Brain microvascular endothelial cell (primary cell): ENCODE measurements around the gene DCAF7.

ENCODE experiments used
- DNase-seq: peaks from one replicate; pipeline ENCODE4 v3.0.0-alpha.2; 2020
- H3K27ac ChIP-seq: fragments of 250-450 bp; sonication (Bioruptor Pico); 2 replicates; pipeline ENCODE4 v1.5.1; 2020; ENCODE audit warnings: mild to moderate bottlenecking, moderate library complexity
- H3K27me3 ChIP-seq: fragments of 250-450 bp; sonication (Bioruptor Pico); replicated peaks from 2 replicates; pipeline ENCODE4 v1.5.1; 2020; ENCODE audit warnings: mild to moderate bottlenecking
- H3K36me3 ChIP-seq: fragments of 250-450 bp; sonication (Bioruptor Pico); replicated peaks from 2 replicates; pipeline ENCODE4 v1.5.1; 2020; ENCODE audit warnings: mild to moderate bottlenecking
- H3K4me3 ChIP-seq: 2 replicates; pipeline ENCODE4 v1.5.1; 2011; ENCODE audit warnings: low read depth, mild to moderate bottlenecking, control low read depth, low read length, moderate library complexity
- in situ Hi-C: cut with HindIII; loops from 2 replicates; pipeline ENCODE4 v1.10.0; 2017; ENCODE audit warnings: low sequenced_read_pairs, low pct_ligation_motif_present
- TF ChIP-seq, protein P1 (sequence below): IDR thresholded peaks from 2 replicates; pipeline ENCODE4 v1.5.1; 2011; ENCODE audit warnings: low read depth, mild to moderate bottlenecking, moderate library complexity, low read length, control low read depth, inconsistent platforms; ENCODE audit errors: missing control alignments

Gene DCAF7

DNA sequence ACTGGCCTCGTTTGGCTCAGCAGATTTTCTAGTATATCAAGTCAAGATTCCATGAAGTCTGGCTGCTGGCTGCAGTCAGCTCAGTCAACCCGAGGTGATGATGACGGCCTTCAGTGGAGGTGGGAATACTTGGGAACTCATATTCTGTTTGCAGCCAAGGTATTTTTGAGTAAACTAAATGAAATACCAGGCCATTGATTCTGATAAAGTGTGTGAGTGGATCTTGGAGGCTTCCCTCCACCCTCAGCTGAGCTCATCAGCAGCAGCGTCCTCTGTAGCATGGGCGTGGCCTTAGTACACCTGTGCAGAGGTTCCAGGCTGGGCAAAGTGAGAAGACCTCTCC is 28.5 kb downstream of the DCAF7 start:
- in situ Hi-C loops: no loop called here
- Histone ChIP-seq H3K27me3 (no peaks in the 10 kb centered on the region), H3K36me3 (peaks cover 22% of the 10 kb centered on the region), H3K27ac (no peak overlapping the region), H3K4me3 (no peak overlapping the region)
- TF ChIP-seq, protein P1, sequence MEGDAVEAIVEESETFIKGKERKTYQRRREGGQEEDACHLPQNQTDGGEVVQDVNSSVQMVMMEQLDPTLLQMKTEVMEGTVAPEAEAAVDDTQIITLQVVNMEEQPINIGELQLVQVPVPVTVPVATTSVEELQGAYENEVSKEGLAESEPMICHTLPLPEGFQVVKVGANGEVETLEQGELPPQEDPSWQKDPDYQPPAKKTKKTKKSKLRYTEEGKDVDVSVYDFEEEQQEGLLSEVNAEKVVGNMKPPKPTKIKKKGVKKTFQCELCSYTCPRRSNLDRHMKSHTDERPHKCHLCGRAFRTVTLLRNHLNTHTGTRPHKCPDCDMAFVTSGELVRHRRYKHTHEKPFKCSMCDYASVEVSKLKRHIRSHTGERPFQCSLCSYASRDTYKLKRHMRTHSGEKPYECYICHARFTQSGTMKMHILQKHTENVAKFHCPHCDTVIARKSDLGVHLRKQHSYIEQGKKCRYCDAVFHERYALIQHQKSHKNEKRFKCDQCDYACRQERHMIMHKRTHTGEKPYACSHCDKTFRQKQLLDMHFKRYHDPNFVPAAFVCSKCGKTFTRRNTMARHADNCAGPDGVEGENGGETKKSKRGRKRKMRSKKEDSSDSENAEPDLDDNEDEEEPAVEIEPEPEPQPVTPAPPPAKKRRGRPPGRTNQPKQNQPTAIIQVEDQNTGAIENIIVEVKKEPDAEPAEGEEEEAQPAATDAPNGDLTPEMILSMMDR: no peak
- DNase-seq: no peak

DNA sequence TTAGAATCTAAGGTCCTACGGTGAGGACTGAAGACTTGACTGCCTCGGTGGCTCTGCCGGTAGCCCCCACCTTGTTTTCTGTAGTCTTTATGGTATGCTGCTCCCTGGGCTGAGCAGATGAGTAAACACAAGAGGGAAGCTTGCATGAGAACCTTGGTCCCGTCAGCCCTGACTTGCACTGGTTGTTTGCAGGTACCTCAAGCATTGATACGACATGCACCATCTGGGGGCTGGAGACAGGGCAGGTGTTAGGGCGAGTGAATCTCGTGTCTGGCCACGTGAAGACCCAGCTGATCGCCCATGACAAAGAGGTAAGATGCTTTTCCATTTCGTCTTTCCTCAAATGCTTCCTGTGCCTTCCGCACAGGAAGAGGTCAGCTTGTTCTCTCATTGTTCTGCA is 29.4 kb downstream of the DCAF7 start:
- peaks cover 26% of the 10 kb centered on the region for H3K36me3 ChIP-seq
- H3K27me3 ChIP-seq: no peaks in the 10 kb centered on the region
- no peak for DNase-seq
- H3K4me3 ChIP-seq: no peak overlapping the region
- TF ChIP-seq, protein P1: no peak
- in situ Hi-C loops: no loop called here
- H3K27ac ChIP-seq: no peak overlapping the region

- Histone ChIP-seq H3K27ac (no peak overlapping the region), H3K36me3 (peaks cover 41% of the 10 kb centered on the region), H3K4me3 (no peak overlapping the region), H3K27me3 (no peaks in the 10 kb centered on the region)
- in situ Hi-C loops: no loop called here
- no peak for DNase-seq
- TF ChIP-seq, protein P1: no peak
Measured at GRCh38 chr17:63587770-63588169, 37.5 kb downstream of the DCAF7 start.

DNA sequence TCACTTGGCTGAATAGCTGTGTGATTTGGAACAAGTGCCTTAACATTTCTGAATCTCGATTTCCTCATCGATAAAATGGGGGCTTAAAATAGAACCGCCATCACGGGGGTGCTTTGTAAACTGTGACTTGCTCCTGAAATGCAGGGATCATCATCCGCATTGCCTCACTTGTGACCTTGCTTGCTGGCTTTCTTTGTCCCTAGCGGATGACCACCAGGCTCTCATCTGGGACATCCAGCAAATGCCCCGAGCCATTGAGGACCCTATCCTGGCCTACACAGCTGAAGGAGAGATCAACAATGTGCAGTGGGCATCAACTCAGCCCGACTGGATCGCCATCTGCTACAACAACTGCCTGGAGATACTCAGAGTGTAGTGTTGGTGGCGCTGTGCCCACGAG is 38.5 kb downstream of the DCAF7 start:
- TF ChIP-seq, protein P1: no peak
- no peak overlapping the region for H3K4me3 ChIP-seq
- H3K27ac ChIP-seq: no peak overlapping the region
- H3K36me3 ChIP-seq: peaks cover 36% of the 10 kb centered on the region
- H3K27me3 ChIP-seq: no peaks in the 10 kb centered on the region
- in situ Hi-C loops: no loop called here
- DNase-seq: no peak

DNA sequence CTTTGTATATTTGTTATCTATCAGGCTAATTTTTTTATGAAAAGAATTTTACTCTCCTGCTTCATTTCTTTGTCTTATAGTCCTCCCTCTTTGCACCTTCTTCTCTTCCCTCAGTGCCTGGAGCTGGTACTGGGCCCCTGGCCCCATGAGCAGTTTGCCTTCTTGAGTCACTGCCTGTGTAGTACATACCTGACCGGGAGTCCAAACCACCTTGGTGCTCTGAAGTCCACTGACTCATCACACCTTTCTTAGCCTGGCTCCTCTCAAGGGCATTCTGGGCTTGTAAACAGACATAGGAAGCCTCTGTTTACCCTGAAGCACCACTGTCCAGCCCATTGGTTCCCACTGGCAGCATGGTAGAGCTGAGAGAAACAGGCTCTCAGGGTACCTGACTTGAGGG is 39.4 kb downstream of the DCAF7 start:
- TF ChIP-seq, protein P1: no peak
- H3K27ac ChIP-seq: no peak overlapping the region
- H3K36me3 ChIP-seq: peaks cover 33% of the 10 kb centered on the region
- H3K4me3 ChIP-seq: no peak overlapping the region
- no peak for DNase-seq
- no peaks in the 10 kb centered on the region for H3K27me3 ChIP-seq
- in situ Hi-C loops: no loop called here

DNA sequence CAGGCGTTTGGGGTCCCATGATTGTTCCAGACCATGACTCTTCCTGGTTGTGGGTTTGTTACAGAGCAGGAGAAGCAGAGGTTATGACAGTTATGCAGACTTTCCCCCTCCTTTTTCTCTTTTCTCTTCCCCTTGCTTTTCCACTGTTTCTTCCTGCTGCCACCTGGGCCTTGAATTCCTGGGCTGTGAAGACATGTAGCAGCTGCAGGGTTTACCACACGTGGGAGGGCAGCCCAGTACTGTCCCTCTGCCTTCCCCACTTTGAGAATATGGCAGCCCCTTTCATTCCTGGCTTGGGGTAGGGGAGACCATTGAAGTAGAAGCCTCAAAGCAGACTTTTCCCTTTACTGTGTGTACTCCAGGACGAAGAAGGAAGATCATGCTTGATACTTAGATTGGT is 42.5 kb downstream of the DCAF7 start:
- TF ChIP-seq, protein P1: no peak
- H3K27me3 ChIP-seq: no peaks in the 10 kb centered on the region
- no peak overlapping the region for H3K4me3 ChIP-seq
- in situ Hi-C loops: no loop called here
- no peak overlapping the region for H3K27ac ChIP-seq
- DNase-seq: no peak
- peaks cover 19% of the 10 kb centered on the region for H3K36me3 ChIP-seq
